Urothelium cell line (cell line): ENCODE data around the gene GUK1.
"Not testable (repeated sequence)": the region's sequence is repeated elsewhere in the genome, so short reads cannot be mapped to it uniquely, and the experiment has no call there.

ENCODE experiments used
- DNase-seq: peaks from one replicate; pipeline ENCODE4 v3.0.0; 2011; ENCODE audit warnings: low spot score, mixed read lengths
- FAIRE-seq: peaks from 2 replicates; lab custom pipeline; 2011; peaks lifted over from hg19 to GRCh38; lab: Jason Lieb, UNC

GUK1 gene

GRCh38 chr1:228104526-228105269 lies 35.4 kb upstream of the GUK1 start:
- DNase-seq: no peak

GRCh38 chr1:228105270-228105995 lies 34.6 kb upstream of the GUK1 start:
- no peak for FAIRE-seq
- DNase-seq: no peak

More at GRCh38 chr1:228104526-228105269, 35.4 kb upstream of the GUK1 start:
- FAIRE-seq: no peak

- DNase-seq (no peak), FAIRE-seq (no peak)
Observed at GRCh38 chr1:228105996-228106799, 33.9 kb upstream of the GUK1 start.

GRCh38 chr1:228106800-228107054 lies 33.4 kb upstream of the GUK1 start:
- FAIRE-seq: no peak
- DNase-seq: no peak

GRCh38 chr1:228107636-228108035 lies 32.4 kb upstream of the GUK1 start:
- DNase-seq (no peak), FAIRE-seq (no peak)

- DNase-seq: no peak
- no peak for FAIRE-seq
Observed at GRCh38 chr1:228108055-228108690, 31.9 kb upstream of the GUK1 start.

GRCh38 chr1:228108742-228109072 lies 31.4 kb upstream of the GUK1 start:
- no peak for FAIRE-seq
- no peak for DNase-seq

- DNase-seq (peak; percentile 97), FAIRE-seq (peak; percentile 99)
Observed at GRCh38 chr1:228109073-228109961, 30.8 kb upstream of the GUK1 start, which contains the start of gene MRPL55. Gene MRPL55, minus strand, starts transcription at chr1:228109299. Its CDS starts 1,039 bp downstream, at chr1:228108260.

- DNase-seq (peak; percentile 21), FAIRE-seq (no peak)
Observed at GRCh38 chr1:228109962-228110488, 30.1 kb upstream of the GUK1 start.

- DNase-seq (no peak), FAIRE-seq (no peak)
Observed at GRCh38 chr1:228110556-228110955, 29.5 kb upstream of the GUK1 start.

- not testable (repeated sequence) for FAIRE-seq
Observed at GRCh38 chr1:228111315-228111714, 28.8 kb upstream of the GUK1 start.

GRCh38 chr1:228112167-228112566 lies 27.9 kb upstream of the GUK1 start:
- no peak for FAIRE-seq
- no peak for DNase-seq

More at GRCh38 chr1:228111315-228111714, 28.8 kb upstream of the GUK1 start:
- DNase-seq: not testable (repeated sequence)

- FAIRE-seq (no peak), DNase-seq (no peak)
Observed at GRCh38 chr1:228112617-228113016, 27.5 kb upstream of the GUK1 start.

GRCh38 chr1:228114827-228115226 lies 25.3 kb upstream of the GUK1 start:
- no peak for FAIRE-seq
- DNase-seq: no peak

- DNase-seq (no peak), FAIRE-seq (no peak)
Observed at GRCh38 chr1:228117335-228117734, 22.7 kb upstream of the GUK1 start.

GRCh38 chr1:228118040-228118439 lies 22.0 kb upstream of the GUK1 start:
- DNase-seq (no peak), FAIRE-seq (no peak)

- FAIRE-seq (no peak), DNase-seq (no peak)
Observed at GRCh38 chr1:228120351-228120750, 19.7 kb upstream of the GUK1 start.

- FAIRE-seq (no peak), DNase-seq (no peak)
Observed at GRCh38 chr1:228120857-228121489, 19.1 kb upstream of the GUK1 start.

- FAIRE-seq (no peak), DNase-seq (no peak)
Observed at GRCh38 chr1:228122921-228123441, 17.1 kb upstream of the GUK1 start.
